DMS 273 (cell line): ENCODE data around the gene PTH2R.
"Not testable (repeated sequence)": the region's sequence is repeated elsewhere in the genome, so short reads cannot be mapped to it uniquely, and the experiment has no call there.

Experiments
- DNase-seq: peaks from one replicate; lab custom pipeline; 2025; ENCODE audit not compliant: unreplicated experiment; lab: John Stamatoyannopoulos, UW

Gene PTH2R

DNA sequence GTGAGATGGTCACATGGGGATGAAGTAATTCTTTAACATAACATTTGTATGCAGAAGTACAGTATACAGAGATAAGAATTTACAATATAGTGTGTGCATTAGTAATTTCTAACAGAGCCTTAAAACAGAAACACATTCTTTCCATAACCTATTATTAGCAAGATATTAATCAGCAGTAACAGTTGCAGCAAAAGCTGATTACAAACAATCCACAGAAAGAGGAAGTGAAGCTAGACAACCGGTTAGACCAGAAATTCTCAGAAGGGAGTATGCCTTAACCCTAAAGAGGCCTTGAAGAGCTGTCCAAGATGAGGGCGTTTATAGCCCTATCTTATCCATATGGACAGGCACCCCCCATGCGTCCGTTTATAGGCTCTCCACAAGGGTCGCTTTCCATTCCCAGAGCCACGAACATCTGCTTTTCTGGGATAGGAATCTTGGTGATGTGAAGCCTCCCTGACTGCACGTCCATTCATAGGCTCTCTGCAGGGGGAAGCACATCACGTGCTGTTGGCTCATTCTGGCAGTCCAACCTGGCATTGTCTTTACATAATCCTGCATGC lies 75.9 kb downstream of the PTH2R start:
- not testable (repeated sequence) for DNase-seq

DNA sequence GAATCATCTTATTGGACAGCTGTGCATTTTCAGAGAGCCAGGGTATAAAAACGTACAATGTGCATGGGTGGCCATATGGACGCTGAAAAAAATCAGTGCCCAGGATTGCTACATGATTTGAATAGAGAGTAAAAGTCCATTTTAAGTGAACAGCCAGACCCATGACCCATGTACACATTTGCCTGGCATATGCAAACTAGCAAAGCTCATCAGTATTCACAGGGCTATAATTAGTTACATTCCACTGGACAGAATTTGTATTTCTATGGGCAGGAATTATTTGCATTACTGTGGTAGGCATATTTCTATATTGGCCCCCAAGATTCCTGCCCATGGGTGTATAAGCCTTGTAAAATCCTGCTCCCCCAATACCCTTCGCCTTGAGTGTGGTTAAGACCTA lies 78.8 kb downstream of the PTH2R start:
- no peak for DNase-seq

DNA sequence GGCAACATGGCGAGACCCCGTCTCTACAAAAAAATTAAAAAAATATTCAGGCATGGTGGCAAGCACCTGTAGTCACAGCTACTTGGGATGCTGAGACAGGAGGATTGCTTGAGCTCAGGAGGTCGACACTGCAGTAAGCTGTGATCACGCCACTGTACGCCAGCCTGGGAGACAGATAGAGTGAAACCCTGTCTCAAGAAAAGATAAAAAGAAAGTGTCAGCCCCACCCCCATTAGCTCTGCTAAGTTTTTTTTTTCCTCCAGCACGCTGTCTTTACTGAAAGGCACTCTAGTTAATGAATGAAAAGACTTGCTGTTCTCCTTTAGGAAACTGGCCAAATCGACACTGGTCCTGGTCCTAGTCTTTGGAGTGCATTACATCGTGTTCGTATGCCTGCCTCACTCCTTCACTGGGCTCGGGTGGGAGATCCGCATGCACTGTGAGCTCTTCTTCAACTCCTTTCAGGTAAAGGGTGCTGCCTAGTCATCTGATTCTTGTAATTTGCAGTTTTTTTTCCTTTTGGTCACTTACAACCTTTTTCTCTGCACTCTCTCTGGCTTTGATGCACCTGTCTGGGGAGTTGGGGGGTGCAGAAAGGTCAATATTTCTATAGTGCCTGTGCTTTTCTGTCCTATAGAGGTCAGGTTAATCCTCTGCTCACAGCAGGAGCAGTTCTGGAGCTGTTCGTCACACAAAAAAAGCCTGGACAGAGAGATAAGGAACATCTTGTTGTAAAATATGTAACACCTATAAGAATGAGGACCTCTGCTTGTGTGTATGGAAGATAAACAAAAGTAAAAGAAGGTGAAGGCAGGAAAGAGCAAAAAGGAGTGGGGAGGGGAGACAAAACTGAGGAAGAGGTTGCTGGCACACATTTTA lies 82.3 kb downstream of the PTH2R start:
- no peak for DNase-seq

DNA sequence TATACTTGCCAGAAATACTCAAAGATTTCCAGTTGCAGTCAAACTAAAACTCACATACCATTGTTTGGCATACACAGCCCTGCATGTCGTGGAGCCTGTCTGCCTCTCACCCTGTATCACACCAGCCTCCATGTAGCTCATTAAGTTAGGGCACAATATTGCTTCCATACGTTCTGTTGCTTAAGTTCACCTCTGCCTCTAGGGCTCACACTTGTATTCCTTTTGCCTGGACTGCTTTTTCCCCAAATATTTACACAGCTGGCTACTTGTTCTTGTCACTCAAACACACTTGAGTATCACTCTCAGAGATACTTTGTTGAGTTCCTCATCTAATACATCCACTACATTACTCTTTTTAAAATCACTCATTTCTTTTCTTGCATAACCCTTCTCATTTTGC lies 83.1 kb downstream of the PTH2R start:
- DNase-seq = peak; percentile 4

DNA sequence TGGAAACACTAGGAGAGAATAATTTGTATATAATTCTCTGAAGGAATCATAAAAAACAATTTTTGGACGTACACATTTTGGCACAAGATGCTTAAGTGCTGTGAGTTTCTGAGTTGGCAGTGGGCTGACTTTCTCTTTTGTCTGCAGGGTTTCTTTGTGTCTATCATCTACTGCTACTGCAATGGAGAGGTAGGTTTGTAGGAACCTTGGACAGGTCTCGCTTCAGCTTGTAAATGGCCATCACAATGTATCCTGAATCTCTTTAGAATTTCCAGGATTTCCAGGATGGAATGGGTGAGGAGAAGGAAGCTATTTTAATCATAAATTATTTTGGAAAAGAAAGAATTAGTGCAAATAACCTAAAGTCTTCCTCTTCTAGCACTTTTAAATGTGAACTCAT lies 83.9 kb downstream of the PTH2R start:
- no peak for DNase-seq

DNA sequence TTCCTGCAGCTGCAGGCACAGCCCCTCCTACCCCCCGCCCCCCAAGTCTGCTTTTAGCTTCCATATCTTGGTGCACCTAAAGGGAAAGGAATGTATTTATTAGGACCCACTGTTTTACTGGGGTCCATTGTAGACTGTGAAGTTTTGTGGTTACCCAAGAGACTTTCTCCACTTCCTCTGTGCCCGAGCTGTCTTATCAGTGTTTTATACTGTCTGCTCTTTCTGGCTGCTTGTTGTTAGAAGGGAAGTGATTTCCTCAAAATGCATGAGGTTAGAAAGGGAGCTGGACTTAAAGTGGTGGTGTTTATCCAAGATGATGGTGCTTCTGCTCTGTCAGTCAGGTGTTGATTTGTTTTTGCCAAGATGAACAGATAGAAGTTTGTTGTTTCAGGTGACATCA lies 85.0 kb downstream of the PTH2R start:
- DNase-seq = no peak

DNA sequence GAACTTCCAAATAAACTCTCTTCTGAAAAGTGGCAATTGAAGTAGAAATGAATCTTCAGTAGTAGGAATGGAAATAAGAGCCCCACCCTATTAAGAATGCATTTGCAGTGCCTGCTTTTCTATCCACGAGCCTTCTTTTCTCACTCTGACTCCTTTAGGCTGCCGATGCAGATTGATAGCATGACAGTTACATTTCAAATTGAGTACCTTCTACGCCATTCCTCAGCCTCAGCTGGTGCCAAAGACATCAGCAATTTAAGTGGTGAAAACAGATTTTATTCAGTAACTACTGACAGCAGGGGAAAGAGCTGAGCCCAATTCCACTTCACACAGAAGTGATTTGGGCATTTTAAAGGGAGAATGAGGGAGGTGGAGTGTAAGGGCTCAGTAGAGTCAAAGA lies 85.5 kb downstream of the PTH2R start:
- DNase-seq = no peak

DNA sequence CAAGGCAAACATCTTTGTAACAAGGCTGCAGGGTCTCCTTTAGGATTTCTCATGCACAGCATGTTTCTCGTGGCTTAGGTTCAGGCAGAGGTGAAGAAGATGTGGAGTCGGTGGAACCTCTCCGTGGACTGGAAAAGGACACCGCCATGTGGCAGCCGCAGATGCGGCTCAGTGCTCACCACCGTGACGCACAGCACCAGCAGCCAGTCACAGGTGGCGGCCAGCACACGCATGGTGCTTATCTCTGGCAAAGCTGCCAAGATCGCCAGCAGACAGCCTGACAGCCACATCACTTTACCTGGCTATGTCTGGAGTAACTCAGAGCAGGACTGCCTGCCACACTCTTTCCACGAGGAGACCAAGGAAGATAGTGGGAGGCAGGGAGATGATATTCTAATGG lies 86.6 kb downstream of the PTH2R start:
- DNase-seq = no peak

DNA sequence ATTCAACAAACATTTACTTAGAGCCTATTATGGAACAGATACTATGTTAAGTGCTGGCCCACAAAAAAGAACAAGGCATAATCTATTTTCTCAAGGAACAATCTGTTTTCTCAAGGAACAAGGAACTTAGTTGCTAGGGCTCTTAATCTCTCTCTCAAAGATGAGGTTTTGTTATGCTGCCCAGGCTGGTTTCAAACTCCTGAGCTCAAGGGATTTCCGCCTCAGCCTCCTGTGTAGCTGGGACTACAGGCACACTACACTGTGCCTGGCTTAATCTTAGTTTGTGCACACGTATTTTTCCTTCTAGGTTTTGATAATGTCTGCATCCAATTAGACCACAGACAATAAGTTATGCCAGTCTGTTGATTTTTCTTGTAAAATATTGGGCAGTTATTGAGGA lies 89.5 kb downstream of the PTH2R start:
- no peak for DNase-seq

DNA sequence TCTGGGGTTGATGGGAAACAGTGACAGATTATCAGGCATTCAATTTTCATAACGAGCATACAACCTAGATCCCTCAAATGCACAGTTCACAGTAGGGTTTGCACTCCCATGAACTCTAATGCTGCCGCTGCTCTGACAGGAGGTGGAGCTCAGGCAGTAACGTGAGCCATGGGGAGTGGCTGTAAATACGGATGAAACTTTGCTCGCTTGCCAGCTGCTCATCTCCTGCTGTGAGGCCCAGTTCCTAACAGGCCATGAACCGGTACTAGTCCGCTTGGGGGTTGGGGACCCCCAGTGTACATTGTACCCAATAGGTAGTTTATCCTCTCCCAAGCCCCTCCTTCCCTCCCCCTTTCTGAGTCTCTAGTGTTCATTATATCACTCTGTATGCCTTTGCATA lies 94.6 kb downstream of the PTH2R start:
- DNase-seq = peak; percentile 59

DNA sequence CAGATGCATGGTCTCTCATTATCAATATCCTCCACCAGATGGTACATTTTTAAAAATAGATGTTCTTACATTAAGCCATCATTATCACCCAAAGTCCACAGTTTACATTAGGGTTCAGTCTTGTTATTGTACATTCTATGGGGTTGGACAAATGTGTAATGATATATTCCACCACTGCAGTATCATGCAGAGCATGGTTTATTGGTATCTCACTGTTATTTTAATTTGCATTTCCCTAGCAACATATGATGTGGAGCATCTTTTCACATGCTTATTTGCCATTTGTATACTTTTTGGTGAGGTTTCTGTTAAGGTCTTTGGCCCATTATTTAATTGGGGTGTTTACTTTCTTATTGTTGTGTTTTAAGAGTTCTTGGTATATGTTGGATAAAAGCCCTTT lies 95.7 kb downstream of the PTH2R start:
- no peak for DNase-seq

DNA sequence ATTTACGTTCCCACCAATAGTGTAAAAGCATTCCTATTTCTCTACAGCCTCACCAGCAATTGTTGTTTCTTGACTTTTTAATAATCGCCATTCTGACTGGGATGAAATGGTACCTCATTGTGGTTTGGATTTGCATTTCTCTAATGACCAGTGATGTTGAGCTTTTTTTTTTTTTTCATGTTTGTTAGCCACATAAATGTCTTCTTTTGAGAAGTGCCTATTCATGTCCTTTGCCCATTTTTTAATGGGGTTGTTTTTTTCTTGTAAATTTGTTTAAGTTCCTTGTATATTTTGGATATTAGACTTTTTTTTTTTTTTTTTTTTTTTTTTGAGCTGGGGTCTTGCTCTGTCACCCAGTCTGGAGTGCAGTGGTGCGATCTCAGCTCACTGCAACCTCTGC lies 98.8 kb downstream of the PTH2R start:
- not testable (repeated sequence) for DNase-seq

DNA sequence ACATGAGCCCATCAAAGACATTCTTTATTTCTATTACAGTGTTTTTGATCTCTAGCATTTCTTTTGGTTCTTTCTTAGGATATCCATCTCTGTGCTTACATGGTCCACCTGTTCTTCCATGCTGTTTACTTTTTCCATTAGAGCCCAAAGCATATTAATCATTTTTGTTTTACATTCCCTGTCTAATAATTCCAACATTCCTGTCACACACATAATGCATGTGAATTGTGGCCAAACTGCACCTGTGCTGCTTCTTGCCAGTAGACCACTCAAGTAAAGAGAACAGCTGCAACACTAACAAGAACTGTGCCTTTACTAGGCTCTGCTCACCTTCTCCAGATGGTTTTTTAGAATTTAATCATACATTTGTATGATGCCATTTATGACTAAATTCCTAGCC lies 103.0 kb downstream of the PTH2R start:
- no peak for DNase-seq

DNA sequence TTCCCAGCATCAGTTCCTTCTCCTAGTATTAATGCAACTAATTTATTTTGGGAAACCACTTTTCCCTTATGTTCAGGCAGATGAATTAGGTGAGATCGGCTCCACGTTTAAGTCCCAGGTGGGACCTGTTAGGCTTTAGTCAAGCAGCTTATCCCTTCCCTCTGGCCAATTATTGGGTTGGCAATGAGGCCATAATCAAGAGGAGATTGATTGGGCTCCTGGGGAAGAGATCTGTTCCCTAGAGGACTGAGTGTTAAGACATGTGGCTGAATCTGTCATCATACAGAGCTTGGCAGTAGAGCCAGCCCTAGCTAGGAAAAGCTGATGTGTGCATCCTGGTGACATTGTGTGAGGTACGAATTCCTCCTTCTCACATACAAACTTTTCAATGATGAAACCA lies 104.4 kb downstream of the PTH2R start:
- no peak for DNase-seq

DNA sequence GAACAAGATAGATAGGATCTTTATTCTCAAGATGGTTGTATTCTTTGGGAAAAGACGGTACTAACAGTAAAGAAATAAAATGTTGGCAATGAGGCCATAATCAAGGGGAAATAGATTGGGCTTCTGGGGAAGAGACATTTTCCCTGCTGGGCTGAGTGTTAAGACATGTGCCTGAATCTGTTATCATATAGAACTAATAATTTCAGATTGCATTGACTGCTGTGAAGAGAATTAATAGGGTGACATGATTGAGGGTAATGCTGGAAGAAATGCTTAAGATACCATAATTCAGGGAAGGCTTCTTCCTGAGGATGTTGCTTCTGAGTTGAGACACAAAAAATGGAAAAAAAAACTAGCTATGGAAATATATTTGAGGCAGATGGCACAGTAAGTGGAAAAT lies 105.0 kb downstream of the PTH2R start:
- no peak for DNase-seq

DNA sequence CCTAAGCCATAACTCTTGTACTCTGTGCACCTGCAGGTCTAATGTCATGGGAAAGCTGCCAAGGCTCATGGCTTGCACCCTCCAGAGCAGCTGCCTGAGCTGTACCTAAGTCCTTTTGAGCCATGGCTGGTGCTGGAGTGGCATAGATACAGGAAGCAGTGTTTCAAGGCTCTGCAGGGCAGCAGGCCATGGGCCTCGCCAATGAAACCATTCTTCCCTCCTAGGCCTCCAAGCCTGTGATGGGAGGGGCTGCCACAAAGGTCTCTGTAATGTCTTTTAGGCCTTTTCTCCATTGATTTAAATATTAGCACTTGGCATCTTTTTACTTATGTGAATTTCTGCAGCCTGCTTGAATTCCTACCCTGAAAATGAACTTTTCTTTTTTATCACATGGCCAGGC lies 108.5 kb downstream of the PTH2R start:
- no peak for DNase-seq

DNA sequence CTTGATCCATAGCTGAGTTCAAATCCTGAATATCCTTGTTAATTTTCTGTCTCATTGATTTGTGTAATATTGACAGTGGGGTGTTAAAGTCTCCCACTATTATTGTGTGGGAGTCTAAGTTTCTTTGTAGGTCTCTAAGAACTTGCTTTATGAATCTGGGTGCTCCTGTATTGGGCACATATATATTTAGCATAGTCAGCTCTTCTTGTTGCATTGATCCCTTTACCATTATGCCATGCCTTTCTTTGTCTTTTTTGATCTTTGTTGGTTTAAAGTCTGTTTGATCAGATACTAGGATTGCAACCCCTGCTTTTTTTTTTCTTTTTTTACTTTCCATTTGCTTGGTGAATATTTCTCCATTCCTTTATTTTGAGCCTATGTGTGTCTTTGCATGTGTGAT lies 116.5 kb downstream of the PTH2R start:
- DNase-seq = not testable (repeated sequence)

DNA sequence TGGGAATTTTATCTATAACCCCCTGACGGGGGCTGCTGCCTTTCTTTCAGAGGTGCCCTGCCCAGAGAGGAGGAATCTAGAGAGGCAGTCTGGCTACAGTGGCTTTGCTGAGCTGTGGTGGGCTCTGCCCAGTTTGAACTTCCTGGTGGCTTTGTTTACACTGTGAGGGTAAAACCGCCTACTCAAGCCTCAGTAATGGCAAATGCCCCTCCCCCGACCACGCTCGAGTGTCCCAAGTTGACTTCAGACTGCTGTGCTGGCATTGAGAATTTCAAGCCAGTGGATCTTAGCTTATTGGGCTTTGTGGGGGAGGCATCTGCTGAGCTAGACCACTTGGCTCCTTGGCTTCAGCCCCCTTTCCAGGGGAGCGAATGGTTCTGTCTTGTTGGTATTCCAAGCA lies 118.6 kb downstream of the PTH2R start:
- not testable (repeated sequence) for DNase-seq

DNA sequence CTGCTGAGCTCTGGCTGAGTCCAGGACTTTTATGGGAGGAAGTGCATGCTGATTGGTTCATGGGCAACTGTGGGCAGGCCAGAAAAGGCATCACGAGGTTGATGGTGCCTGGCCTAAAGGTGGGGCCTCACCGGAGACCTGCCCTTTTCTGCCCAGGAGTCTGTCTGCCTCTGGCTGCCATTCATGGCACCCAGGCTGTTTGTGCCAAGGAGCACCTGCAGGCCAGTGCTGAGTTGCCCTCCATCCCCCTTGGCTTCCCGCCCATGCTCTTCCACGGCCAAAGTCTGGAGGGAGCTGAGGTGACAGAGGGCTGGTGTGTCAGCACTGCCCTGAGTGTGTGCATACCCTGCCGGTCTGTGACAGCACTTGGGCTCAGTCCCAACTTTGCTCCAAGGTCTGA lies 123.2 kb downstream of the PTH2R start:
- no peak for DNase-seq

DNA sequence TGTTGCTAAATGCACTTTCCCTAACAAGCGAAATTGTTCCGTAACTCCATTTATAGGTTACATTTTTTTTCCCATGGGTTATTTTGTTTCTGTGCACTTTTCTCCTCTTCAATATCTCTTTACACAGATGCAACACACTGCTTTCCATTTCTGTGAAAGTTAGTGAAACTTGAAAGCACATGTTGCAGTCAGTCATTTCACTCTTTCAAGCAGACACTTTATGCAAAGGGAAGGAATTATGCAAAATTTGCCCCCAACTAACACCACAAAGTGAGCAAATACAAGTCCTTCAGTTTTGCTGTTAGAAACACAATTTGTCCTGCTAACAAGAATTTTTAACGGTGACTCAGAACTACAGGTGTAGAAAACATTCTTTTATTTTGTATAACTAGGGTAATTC lies 124.8 kb downstream of the PTH2R start:
- no peak for DNase-seq

DNA sequence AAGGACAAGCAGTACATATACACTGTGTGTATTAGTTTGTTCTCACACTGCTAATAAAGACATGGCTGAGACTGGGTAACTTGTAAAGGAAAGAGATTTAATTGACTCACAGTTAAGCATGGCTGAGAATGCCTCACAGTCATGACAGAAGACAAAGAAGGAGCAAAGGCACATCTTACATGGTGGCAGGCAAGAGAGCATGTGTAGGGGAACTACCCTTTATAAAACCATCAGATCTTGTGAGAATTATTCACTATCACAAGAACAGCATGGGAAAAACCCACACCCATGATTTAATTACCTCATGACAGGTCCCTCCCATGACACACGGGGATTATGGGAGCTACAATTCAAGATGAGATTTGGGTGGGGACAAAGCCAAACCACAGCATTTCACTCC lies 129.0 kb downstream of the PTH2R start:
- DNase-seq = not testable (repeated sequence)

DNA sequence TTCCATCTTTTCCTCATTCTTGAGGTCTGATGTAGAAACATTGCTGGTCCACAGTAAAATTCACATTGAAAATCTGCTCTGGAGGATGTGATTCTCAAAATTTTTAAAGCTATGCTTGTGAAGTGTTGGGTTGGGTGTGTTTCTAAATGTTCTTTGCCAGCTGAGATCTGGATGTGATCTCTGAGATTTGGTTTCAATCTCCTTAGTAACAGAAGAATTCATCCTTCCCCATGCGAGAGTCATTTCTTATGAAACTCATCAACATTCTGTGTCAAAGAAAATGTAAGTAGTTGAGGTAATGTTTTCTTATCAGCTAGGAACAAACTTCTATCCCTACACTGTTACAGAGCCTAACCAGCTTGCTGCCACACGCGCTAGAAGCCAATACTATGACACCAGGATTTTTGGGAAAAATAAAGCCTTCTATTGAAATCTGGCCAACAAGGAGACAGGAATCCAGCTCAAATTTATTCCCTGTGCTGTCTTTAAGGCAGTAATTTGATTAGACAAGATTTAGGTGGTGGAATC lies 134.9 kb downstream of the PTH2R start:
- DNase-seq = no peak
